ENCODE measurements around the gene MMP19. TPM values are rescaled to one million over a fixed set of nuclear protein-coding genes. Genes with fewer than 3 reads are reported as not detected.

The MMP19 gene
- total and polyA plus RNA-seq, 2 experiments from 2014 or later, result 1.4 TPM; not detected in 1

DNA sequence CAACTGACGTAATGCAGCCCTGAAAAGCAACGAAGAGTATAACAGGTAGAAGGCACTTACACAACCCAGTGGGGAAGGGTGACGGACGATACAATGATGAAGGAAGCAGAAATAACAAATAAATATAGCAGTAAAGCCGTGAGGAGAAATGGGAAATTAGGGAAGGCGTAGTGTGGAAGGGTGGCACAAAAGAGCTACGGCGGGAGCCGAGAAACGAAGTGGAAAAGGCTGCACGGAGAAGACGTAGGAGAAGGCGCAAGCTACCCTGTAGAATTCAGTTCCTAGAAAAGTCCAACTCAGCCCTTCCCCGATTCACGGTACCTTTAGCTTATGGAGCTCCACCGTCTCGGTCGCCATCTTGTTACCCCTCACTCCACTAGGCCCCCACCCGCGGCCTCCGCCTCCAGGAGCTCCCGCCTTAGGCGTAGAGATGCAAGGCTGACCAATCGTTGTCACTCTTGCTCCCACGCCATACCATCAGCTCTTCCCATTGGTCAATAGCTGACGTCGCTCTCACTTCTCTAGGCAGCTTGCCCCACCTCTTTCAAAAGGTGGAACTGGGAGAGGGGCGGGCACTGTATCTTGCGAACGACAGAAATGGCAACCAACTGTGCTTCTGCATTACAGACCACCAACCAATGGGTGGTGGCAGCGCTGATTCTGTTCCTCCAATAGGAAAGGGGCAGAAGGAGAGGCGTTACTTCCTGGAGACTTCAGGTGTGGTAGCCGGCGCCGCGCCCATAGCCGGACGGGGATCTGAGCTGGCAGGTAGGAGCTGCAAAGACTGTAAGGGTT is 25.2 kb downstream of the MMP19 start, which contains the start of the genes ORMDL2 and SARNP:
TSS of gene ORMDL2 (plus strand) at position 697 of the 795 bp plus-strand sequence. CDS start 959 bp downstream, outside the sequence.
TSS of gene SARNP (minus strand) at position 380 of the 795 bp plus-strand sequence. CDS start at position 357, 23 bp downstream.
- H3K36me3 ChIP-seq, result peaks cover 34% of the 10 kb centered on the region
- DNase-seq (ENCODE audit: low read depth in 1 of 2, low spot score in 1 of 2), result peak; percentile 99 to 100
- TF ChIP-seq, protein P1, sequence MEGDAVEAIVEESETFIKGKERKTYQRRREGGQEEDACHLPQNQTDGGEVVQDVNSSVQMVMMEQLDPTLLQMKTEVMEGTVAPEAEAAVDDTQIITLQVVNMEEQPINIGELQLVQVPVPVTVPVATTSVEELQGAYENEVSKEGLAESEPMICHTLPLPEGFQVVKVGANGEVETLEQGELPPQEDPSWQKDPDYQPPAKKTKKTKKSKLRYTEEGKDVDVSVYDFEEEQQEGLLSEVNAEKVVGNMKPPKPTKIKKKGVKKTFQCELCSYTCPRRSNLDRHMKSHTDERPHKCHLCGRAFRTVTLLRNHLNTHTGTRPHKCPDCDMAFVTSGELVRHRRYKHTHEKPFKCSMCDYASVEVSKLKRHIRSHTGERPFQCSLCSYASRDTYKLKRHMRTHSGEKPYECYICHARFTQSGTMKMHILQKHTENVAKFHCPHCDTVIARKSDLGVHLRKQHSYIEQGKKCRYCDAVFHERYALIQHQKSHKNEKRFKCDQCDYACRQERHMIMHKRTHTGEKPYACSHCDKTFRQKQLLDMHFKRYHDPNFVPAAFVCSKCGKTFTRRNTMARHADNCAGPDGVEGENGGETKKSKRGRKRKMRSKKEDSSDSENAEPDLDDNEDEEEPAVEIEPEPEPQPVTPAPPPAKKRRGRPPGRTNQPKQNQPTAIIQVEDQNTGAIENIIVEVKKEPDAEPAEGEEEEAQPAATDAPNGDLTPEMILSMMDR (IDR thresholded peaks at IDR 0.05; ENCODE audit: low read depth, low read length), result no peak
- peak within 1 kb of the TSS; percentile 90 for H3K27ac ChIP-seq
- no peaks in the 10 kb centered on the region for H3K9me3 ChIP-seq (ENCODE audit: low read depth)
- H3K4me3 ChIP-seq, result peak within 1 kb of the TSS; percentile 92
- H3K4me1 ChIP-seq (ENCODE audit: low read depth), result peaks cover 18% of the 10 kb centered on the region
- H3K27me3 ChIP-seq, result no peaks in the 10 kb centered on the region

GRCh38 chr12:55816881-55817344 is 25.8 kb downstream of the MMP19 start:
- H3K9me3 ChIP-seq (ENCODE audit: low read depth), result no peaks in the 10 kb centered on the region
- H3K27me3 ChIP-seq, result no peaks in the 10 kb centered on the region
- no peak for DNase-seq (ENCODE audit: low read depth in 1 of 2, low spot score in 1 of 2)
- TF ChIP-seq, protein P1 (IDR thresholded peaks at IDR 0.05; ENCODE audit: low read depth, low read length), result no peak
- H3K27ac ChIP-seq, result peak overlapping the region; percentile 90
- peaks cover 18% of the 10 kb centered on the region for H3K4me1 ChIP-seq (ENCODE audit: low read depth)
- H3K36me3 ChIP-seq, result peaks cover 30% of the 10 kb centered on the region
- peak overlapping the region; percentile 92 for H3K4me3 ChIP-seq

- TF ChIP-seq, protein P1 (IDR thresholded peaks at IDR 0.05; ENCODE audit: low read depth, low read length), result no peak
- Histone ChIP-seq H3K4me1 (ENCODE audit: low read depth) (peaks cover 18% of the 10 kb centered on the region), H3K36me3 (peaks cover 16% of the 10 kb centered on the region), H3K4me3 (peak overlapping the region; percentile 92), H3K27me3 (no peaks in the 10 kb centered on the region), H3K9me3 (ENCODE audit: low read depth) (no peaks in the 10 kb centered on the region), H3K27ac (no peak overlapping the region)
- DNase-seq (ENCODE audit: low read depth in 1 of 2, low spot score in 1 of 2), result no peak
Measured at GRCh38 chr12:55815473-55815872, 27.3 kb downstream of the MMP19 start.

DNA sequence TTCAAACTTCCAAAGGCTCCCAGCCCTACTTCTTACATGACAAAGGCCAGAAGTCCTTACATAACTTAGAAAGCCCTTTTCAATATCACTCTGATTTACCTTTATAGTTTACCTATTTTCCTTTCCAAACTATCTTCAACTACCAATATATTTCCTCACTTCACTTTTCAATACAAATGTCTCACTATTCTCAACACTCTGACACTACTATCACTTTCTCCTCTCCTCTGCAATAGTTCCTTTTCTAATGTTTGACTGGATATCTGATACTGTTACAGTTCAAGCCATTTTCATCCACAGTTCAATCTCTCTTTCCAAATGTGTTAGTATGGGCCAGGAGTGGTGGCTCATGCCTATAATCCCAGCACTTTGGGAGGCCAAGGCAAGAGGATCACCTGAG is 28.5 kb downstream of the MMP19 start:
- peaks cover 6% of the 10 kb centered on the region for H3K36me3 ChIP-seq
- TF ChIP-seq, protein P1 (IDR thresholded peaks at IDR 0.05; ENCODE audit: low read depth, low read length), result no peak
- DNase-seq (ENCODE audit: low read depth in 1 of 2, low spot score in 1 of 2), result no peak

DNA sequence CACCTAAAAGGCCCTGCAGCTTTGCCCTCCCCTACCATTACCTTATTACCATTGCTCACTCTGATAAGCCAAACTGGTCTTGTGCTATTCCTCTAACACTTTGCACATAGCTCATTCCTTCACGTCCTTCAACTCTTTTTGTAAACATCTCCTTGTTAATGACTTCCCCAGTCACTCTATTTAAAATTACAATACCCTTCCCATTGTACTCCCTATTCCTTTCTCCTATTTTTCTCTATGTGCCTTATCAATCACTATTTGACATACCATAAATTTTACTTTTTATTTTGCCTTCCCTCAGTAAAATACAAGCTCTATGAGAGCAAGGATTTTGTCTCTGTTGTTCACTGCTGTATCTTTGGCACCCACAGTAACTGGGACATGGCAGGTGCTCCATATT is 30.6 kb downstream of the MMP19 start:
- Histone ChIP-seq H3K27me3 (no peaks in the 10 kb centered on the region), H3K36me3 (peaks cover 13% of the 10 kb centered on the region), H3K27ac (peak overlapping the region; percentile 28), H3K4me3 (no peak overlapping the region), H3K9me3 (ENCODE audit: low read depth) (no peaks in the 10 kb centered on the region), H3K4me1 (ENCODE audit: low read depth) (peaks cover 18% of the 10 kb centered on the region)
- TF ChIP-seq, protein P1 (IDR thresholded peaks at IDR 0.05; ENCODE audit: low read depth, low read length), result no peak
- no peak for DNase-seq (ENCODE audit: low read depth in 1 of 2, low spot score in 1 of 2)

More for the DNA sequence above, 28.5 kb downstream of the MMP19 start:
- Histone ChIP-seq H3K27me3 (no peaks in the 10 kb centered on the region), H3K9me3 (ENCODE audit: low read depth) (no peaks in the 10 kb centered on the region), H3K4me1 (ENCODE audit: low read depth) (peaks cover 18% of the 10 kb centered on the region), H3K4me3 (no peak overlapping the region), H3K27ac (no peak overlapping the region)

Measured in cardiac muscle cell (in vitro differentiated cells and primary cell).